Measurements from ENCODE around the gene HSDL2.

The HSDL2 gene

DNA sequence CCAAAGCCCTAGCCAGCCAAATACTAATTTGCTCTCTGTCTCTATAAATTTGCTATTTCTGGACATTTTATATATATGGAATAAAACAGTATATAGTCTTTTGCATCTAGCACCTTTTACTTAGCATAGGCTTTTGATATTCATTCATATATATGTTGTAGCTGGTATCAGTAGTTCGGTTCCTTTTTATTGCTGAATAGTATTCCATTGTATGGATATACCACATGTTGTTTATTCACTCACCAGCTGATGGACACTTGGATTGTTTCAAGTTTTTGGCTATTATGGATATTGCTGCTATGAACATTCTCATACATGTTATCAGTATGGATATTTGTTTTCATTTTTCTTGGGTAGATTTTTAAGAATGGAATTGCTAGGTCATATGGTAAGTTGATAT, 82.9 kb downstream of the HSDL2 start:
- DNase-seq, result no peak

DNA sequence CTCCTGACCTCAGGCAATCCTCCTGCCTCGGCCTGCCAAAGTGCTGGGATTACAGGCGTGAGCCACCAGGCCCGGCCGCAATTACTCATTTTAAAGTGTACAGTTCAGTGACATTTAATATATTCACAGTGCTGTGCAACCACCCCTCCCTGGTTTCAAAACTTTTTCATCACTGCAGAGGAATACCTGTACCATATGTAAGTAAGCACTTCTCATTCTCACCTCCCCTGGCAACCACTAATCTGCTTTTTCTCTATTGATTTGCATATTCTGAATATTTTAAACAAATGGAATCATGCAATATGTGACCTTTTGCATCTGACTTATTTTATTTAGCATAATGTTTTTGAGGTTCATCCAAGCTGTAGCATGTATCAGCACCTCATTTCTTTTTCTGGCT, 85.4 kb downstream of the HSDL2 start:
- DNase-seq, result no peak

DNA sequence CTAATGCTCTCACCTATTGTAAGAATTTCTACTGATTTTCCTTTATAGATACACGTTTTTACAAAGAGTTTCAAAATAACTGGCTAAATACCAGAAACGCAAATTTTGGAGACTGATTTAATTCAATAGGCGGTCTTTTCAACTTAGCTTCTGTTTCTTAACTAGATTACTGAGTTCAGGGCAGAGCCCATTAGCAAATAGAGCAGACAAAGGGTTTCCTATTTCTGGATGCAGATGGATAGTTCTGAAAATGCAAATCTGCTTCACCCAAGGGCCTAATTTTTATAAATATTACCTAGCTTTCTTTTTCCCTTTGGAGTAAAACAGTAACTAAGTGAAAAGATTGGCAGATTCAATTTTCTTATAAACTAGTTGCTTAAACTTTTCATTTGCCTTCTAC, 93.1 kb downstream of the HSDL2 start:
- DNase-seq, result no peak

DNA sequence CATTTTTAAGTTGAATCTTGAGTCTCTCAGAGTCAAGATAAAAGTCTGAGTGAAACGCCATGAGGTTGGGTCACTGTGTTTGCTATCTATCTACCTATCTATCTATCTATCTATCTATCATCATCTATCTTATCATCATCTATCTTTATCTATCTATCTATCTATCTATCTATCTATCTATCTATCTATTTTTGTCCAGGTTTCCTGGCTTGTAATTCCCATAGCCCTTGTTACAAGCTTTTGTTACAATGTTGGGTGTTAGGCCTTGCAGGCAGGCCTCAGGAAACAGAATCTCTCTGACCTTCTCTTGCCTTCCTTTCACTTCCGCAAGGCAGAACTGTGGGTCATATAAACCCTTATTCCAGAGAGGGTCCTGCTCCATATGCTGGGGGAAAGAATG, 94.1 kb downstream of the HSDL2 start:
- DNase-seq, result no peak

DNA sequence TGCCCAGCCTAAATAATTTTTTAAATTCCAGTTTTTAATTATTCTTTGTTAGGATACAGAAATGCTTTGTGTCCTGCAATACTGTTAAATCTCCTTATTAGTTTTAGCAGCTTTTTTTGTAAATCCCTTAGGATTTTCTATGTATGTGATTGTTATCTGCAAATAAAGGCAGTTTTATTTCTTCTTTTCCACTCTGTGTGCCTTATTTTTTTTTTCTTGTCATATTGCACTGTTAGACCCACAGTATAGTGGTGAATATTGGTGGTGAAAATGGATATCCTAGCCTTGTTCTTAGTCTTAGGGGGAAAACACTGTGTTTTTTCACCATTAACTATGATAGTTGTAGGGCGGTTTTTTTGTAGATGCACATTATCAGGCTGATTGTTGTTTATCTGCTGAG, 95.4 kb downstream of the HSDL2 start:
- DNase-seq, result no peak

DNA sequence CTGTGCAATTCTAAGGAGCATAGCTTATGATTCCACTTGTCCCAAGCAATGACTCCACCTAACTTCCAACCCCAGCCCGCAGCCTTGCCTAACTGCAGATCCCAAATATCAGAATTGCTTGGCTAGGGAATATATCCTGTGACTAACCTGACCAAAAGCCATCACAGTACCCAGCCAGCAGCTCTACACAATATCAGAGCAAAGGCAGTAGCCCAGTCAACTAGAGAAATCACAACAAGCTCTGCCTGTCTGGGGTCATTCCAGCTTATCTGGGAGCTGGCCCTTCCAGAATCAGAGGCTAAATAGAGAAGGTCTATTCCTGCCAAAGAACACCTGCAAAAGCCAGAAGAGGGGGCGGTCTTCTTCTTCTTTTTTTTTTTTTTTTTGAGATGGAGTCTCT, 97.4 kb downstream of the HSDL2 start:
- DNase-seq, result no peak

DNA sequence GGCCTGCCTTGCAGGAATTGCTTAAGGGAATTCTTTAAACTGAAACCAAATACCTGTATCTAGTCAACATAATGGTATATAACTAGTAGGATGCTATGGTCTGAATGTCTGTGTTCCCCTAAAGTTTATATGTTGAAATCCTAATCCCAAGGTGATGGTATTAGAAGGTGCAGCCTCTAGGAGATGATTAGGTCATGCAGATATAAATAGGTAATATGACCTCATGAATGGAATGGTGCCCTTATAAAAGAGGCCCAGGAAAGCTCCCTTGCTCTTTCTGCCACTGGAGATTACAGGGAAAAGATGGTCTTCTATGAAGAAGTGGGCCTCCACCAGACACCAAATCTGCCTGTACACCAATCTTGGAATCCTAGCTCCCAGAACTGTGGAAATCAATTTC, 99.3 kb downstream of the HSDL2 start:
- no peak for DNase-seq

DNA sequence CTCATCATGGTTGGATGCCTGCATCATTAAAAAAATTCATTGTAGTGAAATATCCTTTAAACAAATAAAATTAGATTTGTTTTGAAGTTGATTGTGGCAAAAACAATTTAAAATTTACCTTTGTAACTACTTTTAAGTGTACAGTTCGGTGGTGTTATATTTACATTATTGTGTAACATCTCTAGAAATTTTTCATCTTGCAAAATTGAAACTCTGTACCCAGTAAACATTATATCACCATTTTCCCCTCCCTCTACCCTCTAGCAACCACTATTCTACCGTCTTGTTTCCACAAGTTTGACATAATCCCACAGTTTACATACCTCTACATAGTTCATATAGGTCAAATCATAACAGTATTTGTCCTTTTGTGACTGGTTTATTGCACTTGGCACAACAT, 104.7 kb downstream of the HSDL2 start:
- no peak for DNase-seq

DNA sequence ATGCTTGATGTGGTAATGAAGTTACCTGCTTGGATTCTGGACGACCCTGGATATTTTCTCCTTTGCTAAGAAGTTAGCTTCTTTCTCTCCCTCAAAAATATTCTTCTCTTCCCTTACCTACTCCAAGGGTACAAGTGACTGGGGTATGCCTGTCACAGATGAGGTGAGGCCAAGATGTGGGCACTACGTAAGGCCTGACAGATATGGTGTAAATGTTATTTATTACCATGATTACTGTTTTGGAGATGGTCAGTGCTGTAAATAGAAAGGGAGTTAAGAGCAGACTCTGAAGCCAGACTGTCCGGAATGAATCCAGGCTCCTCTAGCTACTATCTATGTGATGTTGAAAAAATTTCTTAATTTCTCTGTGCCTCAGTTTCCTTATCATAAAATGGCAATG, 105.7 kb downstream of the HSDL2 start:
- no peak for DNase-seq

DNA sequence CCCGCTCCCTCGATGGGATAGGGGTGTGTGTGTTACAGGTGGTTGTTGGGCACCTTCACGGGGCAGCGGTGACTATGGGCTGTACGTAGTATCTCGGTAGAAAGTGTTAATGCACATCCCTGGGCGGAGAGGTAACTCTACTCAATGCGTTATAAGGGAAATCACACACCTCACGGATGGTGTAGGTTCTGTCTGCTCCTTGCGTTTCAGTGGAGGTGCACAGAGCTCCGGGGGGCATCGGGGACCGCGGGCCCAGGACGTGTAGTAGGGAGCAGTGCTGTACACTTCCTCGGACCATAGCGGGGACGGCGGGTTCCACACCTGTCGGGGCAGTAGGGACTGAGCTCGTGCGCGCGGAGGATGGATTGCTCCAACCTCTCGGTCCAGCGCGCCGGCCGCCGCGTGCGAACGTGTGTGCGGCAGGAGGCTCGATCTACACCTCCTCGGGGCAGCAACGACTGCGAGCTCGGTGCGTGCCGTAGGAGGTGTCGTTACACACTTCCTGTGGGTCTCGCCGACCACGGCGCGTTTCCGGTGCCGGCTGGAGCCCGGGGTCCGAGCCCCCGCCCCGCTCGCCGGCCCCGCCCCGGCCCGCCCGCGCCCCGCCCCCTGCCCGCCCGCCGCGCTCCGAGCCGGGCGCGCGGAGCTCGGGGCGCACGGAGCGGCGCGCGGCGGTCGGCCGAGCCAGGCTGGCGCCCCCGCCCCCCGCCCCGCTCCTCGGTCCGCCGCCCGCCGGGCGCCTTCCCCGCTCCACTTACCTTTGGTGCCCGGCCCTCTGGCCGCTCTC, 106.5 kb downstream of the HSDL2 start, which contains the start of gene KIAA1958:
TSS of gene KIAA1958 (plus strand) at position 607 of the 787 bp plus-strand sequence. CDS start 87,254 bp downstream, outside the sequence.
- peak; percentile 88 to 89 for DNase-seq

DNA sequence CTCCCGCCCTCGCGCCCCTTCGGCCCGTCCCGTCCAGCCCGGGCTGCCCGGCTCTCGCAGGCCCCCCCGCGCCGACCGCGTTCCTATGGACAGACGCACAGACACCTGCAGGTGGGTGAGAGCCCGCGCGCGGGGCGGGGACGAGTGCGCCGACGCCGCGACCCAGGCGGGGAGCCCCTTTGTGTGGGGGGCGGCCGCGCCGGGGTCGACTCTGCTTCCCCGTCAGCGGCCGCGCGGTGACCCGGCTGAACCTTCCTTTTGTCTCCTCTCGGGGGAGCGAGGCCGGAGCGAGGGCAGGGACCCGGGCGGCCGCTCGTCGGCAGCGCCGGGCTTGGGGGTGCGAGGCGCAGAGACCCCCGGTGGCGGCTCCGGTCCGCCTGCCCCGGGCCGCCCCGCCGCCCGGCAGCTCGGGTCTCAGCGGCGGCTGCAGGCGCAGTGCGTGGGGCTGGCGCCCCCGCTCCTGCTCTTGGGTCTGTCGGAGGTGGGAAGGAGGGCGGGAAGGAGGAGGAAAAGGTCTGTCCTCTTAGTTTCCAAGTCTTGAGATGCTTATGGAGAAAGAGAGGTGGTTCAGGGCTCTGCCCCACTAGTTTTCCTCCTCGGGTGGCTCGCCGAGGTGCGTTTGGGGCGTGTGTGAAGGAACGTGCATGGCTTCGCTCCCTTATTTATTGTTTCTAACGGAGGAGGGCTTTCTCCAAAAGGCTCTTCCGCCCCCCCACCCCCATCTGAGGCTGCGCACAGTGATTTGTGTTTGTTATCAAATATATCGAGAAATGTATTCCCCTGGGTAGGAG, 107.3 kb downstream of the HSDL2 start:
- peak; percentile 55 to 63 for DNase-seq

DNA sequence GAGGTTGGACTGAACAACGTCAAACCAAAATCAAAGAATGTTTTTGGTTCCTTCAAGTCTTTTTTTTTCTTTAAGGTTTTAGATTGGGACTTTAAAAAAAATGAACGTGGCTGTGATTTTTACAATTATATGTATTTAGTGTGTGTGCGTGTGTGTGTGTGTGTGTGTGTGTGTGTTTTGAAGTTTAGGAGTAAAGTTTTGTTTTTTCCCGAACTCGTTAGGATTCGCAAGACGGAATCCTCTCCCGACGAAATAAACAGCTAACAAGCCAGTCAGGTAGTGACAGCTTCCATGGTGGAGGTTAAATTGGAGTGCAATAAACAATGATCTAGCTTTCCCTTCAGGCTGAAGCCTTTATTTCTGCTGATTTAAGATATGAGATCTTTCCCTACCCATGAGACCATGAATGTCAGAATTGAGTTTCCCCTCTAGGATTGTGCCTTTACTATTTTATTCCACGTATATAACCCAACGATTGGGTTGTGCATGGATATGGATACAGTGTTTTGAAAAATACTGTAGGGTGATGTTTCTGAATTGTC, 108.0 kb downstream of the HSDL2 start:
- no peak for DNase-seq

DNA sequence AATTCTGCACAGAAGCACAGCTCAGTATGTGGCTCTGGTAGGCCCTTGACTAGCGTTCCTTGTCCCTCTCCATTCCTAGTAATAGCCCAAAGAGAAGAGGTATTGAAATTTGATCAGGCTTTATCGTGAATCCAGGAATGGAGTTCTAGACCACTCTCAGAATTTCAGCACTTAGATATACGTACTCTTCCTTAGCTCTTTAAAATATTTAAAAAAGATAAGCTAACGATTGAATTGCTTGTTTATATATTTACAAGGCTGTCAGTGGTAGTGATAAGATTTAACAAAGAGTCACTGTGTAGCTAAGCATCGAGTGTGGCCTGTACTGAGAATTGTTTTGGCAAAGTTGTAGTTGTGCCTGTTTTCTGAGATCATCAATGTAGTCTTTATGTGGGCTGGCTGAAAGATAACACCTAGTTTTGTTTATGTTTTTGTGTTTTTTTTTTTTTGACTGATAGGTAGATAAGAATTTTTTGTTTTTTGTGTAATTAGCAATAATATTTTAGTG, 109.2 kb downstream of the HSDL2 start:
- no peak for DNase-seq

DNA sequence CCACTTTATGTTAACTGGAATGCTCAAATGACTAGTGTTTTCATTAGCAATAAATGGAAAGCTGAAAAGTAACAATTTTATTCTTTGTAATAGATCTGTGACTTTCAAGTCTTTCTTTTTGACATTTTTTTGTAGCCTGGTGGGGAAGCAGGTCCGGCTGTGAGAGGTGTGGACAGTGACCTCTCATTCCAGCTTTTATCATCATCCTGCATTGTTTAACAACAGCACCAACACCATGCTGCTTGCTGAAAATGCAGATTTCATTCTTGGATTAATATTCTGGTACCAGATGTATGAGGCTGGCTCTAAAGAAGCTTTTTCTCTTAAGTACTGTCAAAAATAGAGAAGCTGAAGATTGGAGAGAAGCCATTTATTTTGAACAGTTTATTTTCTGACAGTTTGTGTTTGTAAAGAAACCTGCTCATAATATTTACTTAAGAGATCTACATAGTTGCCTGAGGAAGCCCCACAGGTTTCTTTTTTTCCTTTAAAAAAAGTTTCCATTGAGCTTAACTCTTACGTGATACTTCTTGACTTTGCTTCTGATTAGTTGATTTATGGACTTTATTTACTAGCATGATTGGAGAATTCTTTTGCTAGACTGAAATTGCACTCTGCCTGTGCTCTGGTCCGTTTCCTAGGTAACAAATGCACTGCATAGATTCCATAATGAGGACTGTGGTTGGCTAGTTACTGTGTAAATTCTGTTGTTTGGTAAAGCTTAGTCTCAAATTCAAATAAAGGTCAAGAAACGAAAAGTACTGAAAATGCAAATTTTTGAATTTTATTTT, 110.2 kb downstream of the HSDL2 start:
- no peak for DNase-seq

DNA sequence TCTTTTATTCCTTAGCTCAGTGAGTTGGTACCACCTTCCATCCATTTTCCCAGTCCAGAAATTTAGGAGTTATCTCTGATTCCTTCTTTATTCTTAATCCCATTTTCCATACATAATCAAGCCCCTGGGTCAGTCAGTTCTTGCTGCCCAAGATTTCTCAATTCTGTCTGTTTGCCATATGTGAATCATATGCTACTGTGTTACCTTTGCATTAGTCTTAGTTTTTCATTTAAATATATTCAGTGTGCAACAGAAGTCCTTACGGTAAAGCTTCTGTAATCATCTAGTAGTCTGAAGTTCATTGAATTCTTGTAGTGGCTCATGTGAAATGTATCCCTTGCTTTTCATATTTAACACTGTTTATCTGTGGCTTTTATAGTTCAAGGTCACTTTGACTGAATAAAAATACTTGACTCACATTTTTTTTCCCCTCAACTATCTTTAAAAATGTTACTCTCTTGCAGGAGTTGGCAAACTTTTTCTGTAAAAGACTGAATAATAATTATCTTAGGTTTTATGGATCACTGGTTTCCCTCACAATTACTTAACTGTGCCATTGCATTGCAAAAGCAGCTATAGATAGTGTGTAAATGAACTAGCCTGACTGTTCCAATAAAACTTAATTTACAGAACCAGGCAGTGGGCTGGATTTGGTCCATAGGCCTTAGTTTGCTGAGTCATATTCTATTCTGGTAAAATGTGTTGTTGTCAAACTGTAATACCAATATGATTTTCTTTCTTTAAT, 113.7 kb downstream of the HSDL2 start:
- no peak for DNase-seq

DNA sequence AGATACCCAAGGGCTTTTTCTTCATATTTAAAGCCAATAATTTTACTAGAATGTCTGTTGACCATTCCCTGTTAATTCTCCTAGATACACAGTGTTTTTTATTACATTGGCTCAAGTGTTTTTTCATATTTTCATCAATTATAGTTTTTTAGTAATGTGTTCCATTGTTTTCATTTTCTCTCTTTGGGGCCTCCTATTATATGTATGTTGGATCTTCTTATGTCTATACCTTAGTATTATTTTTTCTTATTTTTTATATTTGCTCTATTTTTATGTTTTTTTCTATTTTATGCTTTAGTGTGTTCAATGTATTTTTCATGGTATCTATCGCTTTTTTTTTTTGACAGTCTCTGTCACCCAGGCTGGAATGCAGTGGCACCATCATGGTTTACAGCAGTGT, 114.2 kb downstream of the HSDL2 start:
- DNase-seq, result no peak

DNA sequence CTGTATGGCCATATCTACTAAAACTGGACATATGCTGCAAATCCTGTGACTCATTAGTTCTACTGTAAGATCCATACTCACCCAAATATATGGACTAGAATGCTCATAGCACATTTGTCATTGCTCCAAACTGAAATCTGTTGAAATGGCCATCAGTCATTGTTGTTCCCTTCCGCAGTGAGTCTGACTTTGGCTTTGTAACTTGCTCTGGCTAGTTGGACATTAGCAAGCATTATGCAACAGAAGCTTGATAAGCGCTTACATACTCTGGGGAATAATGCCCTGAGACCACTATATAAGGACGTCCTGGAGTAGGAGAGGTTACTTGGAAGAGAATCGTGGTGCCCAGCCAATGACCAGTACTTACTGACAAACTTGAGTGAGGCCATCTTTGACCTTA, 115.7 kb downstream of the HSDL2 start:
- DNase-seq, result no peak

DNA sequence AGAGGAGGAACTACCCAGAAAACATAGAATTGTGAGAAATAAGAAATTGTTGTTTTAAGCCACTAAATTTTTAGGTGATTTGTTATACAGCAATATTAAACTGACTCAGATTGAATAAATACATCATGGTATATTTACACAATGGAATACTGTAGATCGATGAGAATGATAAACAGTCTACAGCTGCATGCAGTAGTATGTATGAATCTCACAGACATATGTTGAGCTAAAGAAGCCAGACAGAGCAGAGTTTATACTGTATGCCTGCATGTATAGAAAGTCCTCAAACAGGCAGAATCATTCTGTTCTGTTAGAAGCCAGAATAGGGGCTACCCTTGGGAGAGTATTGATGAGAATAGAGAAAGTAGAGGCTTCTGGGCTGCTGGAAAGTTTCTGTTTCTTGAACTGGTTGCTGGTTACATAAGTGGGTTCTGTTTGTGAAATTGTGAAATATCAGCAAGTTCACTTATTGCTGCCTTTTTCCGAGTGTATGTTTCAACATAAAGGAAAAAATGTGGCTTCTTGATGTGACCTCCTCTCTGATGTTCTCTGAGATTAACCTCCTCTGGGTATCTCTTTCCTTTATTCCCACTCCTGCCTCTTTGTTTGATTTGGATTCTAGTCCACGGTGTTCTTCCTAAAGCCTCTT, 116.3 kb downstream of the HSDL2 start:
- no peak for DNase-seq

DNA sequence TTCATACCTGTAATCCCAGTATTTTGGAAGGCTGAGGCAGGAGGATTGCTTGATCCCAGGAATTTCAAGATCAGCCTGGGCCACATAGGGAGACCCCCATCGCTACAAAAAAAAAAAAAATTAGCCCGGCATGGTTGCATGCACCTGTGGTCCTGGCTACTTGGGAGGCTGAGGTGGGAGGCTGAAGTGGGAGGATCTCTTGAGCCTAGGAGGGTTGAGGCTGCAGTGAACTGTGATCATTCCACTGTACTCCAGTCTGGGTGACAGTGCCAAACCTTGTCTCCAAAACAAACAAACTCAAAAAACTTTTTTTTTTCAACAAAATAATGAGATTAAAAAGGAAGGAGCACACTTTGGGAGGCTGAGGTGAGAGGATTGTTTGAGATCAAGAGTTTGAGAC, 120.9 kb downstream of the HSDL2 start:
- no peak for DNase-seq

DNA sequence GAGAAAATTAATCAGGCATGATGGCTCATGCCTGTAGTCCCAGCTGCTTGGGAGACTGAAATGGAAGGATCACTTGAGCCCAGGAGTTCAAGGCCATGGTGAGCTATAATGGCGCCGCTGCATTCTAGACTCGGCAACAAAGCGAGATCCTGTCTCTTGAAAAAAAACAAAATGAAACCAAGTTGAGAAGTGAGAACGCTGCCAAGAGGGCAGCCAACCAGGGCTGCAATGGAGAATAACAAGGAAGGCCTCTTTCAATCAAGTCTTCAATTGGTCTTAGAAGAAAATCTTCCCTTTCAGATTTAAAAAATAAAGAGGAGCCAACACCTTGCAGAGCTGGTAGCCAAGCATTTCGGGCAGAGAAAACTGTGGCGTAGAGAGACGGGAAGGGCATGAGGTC, 121.4 kb downstream of the HSDL2 start:
- no peak for DNase-seq

DNA sequence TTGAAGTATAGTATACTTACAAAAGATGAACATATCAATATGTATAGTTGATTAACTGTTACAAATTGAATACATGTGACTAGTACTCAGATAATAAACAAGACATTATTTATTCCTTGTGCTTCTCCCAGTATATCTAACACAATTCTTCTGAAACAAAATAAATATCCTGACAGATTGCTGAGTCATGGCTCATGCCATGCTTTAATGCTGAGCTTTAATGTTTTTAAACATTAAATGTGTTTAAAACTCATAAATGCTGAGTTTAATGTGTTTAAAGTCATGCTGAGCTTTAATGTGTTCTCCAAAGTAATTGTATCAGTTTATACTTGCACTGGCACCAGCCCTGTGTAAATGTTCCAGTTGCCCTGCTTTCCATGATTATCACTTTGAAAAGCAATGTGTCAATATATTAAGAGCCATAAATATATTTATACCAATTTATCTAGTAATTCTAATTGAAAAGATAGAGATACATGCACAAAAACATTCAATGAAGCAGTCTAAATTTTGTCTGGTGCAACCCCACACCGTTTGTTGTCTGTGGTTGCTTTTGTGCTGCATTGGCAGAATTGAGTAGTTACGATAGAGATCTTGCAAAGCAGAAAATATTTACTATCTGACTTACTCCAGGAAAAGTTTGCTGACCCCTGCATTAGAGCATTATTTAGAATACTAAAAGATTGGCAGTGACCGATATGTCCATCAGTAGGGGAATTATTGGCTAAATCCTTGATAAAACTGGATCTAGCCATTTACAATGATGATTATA, 122.5 kb downstream of the HSDL2 start:
- DNase-seq, result no peak
